ENCODE results near the gene ANKS6.

DNA sequence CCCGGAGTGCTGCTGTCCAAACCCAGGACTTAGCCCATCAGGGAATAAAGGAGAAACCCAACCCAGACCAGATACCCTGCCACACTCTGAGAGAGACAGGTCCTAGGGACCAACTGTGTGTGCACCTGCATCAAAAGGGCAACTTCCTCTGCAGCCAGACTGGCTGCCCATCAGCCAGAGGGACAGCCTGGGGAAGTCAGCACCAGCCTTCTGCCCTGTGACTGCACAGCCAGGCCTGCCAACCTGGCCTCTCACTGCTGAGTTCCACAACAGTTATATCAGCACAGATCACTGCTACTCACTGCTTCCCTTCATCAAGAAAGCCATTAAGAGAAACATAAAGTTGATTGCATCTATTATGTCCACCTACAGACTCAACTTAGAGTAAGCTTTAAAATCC is 105.7 kb downstream of the ANKS6 start:
- TF ChIP-seq, protein P1, sequence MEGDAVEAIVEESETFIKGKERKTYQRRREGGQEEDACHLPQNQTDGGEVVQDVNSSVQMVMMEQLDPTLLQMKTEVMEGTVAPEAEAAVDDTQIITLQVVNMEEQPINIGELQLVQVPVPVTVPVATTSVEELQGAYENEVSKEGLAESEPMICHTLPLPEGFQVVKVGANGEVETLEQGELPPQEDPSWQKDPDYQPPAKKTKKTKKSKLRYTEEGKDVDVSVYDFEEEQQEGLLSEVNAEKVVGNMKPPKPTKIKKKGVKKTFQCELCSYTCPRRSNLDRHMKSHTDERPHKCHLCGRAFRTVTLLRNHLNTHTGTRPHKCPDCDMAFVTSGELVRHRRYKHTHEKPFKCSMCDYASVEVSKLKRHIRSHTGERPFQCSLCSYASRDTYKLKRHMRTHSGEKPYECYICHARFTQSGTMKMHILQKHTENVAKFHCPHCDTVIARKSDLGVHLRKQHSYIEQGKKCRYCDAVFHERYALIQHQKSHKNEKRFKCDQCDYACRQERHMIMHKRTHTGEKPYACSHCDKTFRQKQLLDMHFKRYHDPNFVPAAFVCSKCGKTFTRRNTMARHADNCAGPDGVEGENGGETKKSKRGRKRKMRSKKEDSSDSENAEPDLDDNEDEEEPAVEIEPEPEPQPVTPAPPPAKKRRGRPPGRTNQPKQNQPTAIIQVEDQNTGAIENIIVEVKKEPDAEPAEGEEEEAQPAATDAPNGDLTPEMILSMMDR (conservative IDR thresholded peaks at IDR 0.05; ENCODE audit: low read depth, low read length), result no peak
- TF ChIP-seq MXI1 (IDR thresholded peaks at IDR 0.05; ENCODE audit: borderline replicate concordance, low read depth, low read length), result no peak
- TF ChIP-seq RAD21 (IDR thresholded peaks at IDR 0.05; ENCODE audit: low read length), result no peak
- TF ChIP-seq CEBPB (IDR thresholded peaks at IDR 0.05; ENCODE audit: low read depth, low read length), result no peak
- TF ChIP-seq POLR2A (IDR thresholded peaks at IDR 0.05; ENCODE audit: low read depth, low read length), result no peak
- TF ChIP-seq FOS (IDR thresholded peaks at IDR 0.05; ENCODE audit: low read depth, low read length), result no peak
- TF ChIP-seq, protein P2, sequence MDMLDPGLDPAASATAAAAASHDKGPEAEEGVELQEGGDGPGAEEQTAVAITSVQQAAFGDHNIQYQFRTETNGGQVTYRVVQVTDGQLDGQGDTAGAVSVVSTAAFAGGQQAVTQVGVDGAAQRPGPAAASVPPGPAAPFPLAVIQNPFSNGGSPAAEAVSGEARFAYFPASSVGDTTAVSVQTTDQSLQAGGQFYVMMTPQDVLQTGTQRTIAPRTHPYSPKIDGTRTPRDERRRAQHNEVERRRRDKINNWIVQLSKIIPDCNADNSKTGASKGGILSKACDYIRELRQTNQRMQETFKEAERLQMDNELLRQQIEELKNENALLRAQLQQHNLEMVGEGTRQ (IDR thresholded peaks at IDR 0.05; ENCODE audit: low read depth, low read length), result no peak
- no peak for TF ChIP-seq MAZ (IDR thresholded peaks at IDR 0.05; ENCODE audit: borderline replicate concordance, low read depth, low read length)
- TF ChIP-seq SMC3 (IDR thresholded peaks at IDR 0.05; ENCODE audit: low read depth, low read length), result no peak
- TF ChIP-seq MAFK (IDR thresholded peaks at IDR 0.05; ENCODE audit: low read depth, low read length), result no peak
- no peak for TF ChIP-seq BHLHE40 (IDR thresholded peaks at IDR 0.05; ENCODE audit: low read depth, low read length)

All from IMR-90 (cell line).